Measurements from ENCODE around the gene TMBIM4.

TMBIM4 gene

DNA sequence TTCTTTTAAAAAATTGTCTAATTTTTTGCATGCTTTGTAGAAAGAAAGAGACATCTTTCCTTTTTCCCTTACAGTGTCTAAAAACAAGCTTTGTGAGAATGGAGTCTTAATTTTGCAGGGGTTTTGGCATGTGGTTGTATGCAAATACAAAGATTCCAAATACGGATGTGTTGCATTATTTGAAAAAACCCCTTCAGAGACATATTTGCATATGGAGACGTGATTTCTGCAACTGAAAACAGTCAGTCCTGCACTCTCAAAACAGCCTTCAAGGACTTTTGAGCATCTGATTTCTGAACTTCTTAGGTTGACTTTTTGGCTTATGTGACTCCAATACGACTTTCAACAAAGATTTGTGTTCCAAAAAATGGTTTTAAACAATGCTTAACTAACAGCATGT, 27.0 kb upstream of the TMBIM4 start:
- no peaks in the 10 kb centered on the region for H3K9me2 ChIP-seq (replicated peaks; ENCODE audit: control insufficient read depth, low read length)
- peak overlapping the region; percentile 42 for H3K4me3 ChIP-seq (ENCODE audit: low read length)
- H3K4me1 ChIP-seq (ENCODE audit: control insufficient read depth, low read length): peaks cover 16% of the 10 kb centered on the region
- TF ChIP-seq EZH2phosphoT487 (IDR thresholded peaks at IDR 0.05; ENCODE audit: borderline replicate concordance, low read length): no peak
- TF ChIP-seq, protein P1, sequence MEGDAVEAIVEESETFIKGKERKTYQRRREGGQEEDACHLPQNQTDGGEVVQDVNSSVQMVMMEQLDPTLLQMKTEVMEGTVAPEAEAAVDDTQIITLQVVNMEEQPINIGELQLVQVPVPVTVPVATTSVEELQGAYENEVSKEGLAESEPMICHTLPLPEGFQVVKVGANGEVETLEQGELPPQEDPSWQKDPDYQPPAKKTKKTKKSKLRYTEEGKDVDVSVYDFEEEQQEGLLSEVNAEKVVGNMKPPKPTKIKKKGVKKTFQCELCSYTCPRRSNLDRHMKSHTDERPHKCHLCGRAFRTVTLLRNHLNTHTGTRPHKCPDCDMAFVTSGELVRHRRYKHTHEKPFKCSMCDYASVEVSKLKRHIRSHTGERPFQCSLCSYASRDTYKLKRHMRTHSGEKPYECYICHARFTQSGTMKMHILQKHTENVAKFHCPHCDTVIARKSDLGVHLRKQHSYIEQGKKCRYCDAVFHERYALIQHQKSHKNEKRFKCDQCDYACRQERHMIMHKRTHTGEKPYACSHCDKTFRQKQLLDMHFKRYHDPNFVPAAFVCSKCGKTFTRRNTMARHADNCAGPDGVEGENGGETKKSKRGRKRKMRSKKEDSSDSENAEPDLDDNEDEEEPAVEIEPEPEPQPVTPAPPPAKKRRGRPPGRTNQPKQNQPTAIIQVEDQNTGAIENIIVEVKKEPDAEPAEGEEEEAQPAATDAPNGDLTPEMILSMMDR (IDR thresholded peaks at IDR 0.05; ENCODE audit: low read depth, low read length, poor library complexity, severe bottlenecking): no peak
- peak overlapping the region; percentile 53 for H3K4me2 ChIP-seq (ENCODE audit: low read length)
- H3F3A ChIP-seq (ENCODE audit: control insufficient read depth, insufficient read depth): no peaks in the 10 kb centered on the region
- H3K36me3 ChIP-seq (ENCODE audit: control insufficient read depth, low read length): no peaks in the 10 kb centered on the region
- H3K27me3 ChIP-seq (ENCODE audit: control insufficient read depth, low read length): no peaks in the 10 kb centered on the region
- no peaks in the 10 kb centered on the region for H4K20me1 ChIP-seq (ENCODE audit: control insufficient read depth, insufficient read depth, low read depth, low read length)
- peaks cover 12% of the 10 kb centered on the region; the same call in 1 of the 2 replicates for H3K9me3 ChIP-seq (ENCODE audit: control insufficient read depth, insufficient read depth, low read length)
- H3K79me2 ChIP-seq (ENCODE audit: control insufficient read depth, low read length): no peaks in the 10 kb centered on the region
- H3K27ac ChIP-seq (ENCODE audit: low read depth, low read length): no peak overlapping the region

DNA sequence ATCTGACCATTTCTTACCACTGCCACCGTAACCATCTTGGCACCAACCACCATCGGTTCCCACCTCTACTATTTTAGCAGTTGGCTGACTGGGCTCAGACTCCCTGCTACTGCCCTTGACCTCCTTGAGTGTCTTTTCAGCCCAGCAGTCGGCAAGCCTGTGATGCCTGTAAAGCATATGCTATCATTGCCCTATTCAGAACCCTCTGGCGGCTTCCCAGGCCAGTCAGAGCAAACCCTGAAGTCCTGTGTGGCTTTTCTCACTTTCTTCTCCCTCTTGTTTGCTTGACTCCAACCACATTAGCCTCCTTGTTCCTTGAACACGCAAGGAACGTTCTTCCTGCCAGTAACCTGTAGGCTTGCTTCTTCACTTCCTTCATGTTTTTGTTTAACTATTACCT, 25.4 kb upstream of the TMBIM4 start:
- Histone ChIP-seq H3F3A (ENCODE audit: control insufficient read depth, insufficient read depth) (no peaks in the 10 kb centered on the region), H3K27me3 (ENCODE audit: control insufficient read depth, low read length) (no peaks in the 10 kb centered on the region), H3K79me2 (ENCODE audit: control insufficient read depth, low read length) (no peaks in the 10 kb centered on the region), H3K9me2 (replicated peaks; ENCODE audit: control insufficient read depth, low read length) (no peaks in the 10 kb centered on the region), H3K4me3 (ENCODE audit: low read length) (no peak overlapping the region), H3K36me3 (ENCODE audit: control insufficient read depth, low read length) (no peaks in the 10 kb centered on the region), H3K4me2 (ENCODE audit: low read length) (no peak overlapping the region), H3K9me3 (ENCODE audit: control insufficient read depth, insufficient read depth, low read length) (peaks cover 8% of the 10 kb centered on the region; the same call in 1 of the 2 replicates), H3K4me1 (ENCODE audit: control insufficient read depth, low read length) (peaks cover 16% of the 10 kb centered on the region), H4K20me1 (ENCODE audit: control insufficient read depth, insufficient read depth, low read depth, low read length) (no peaks in the 10 kb centered on the region), H3K27ac (ENCODE audit: low read depth, low read length) (no peak overlapping the region)
- TF ChIP-seq EZH2phosphoT487 (IDR thresholded peaks at IDR 0.05; ENCODE audit: borderline replicate concordance, low read length): no peak
- TF ChIP-seq, protein P1 (IDR thresholded peaks at IDR 0.05; ENCODE audit: low read depth, low read length, poor library complexity, severe bottlenecking): no peak

DNA sequence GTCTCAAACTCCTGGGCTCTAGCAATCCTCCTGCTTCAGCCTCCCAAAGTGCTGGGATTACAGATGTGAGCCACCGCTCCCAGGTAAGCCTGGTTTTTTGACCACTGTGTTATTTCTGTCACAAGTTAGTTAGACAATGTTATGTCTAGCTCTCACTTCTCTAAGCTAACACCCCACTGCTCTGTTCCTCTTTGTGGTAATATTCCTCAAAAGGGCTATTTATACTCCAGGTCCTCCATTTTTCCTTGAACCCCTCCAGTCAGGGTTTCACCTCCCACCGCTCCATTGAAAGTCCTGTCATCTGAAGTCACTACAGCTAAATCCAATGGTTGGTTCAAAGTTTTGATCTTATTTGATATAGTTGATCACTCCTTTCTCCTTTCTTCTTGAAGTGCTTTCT, 24.3 kb upstream of the TMBIM4 start:
- no peak overlapping the region for H3K4me3 ChIP-seq (ENCODE audit: low read length)
- no peaks in the 10 kb centered on the region for H3K9me2 ChIP-seq (replicated peaks; ENCODE audit: control insufficient read depth, low read length)
- H3F3A ChIP-seq (ENCODE audit: control insufficient read depth, insufficient read depth): no peaks in the 10 kb centered on the region
- peaks cover 6% of the 10 kb centered on the region; the same call in 1 of the 2 replicates for H3K27me3 ChIP-seq (ENCODE audit: control insufficient read depth, low read length)
- TF ChIP-seq, protein P1 (IDR thresholded peaks at IDR 0.05; ENCODE audit: low read depth, low read length, poor library complexity, severe bottlenecking): no peak
- H3K36me3 ChIP-seq (ENCODE audit: control insufficient read depth, low read length): no peaks in the 10 kb centered on the region
- no peaks in the 10 kb centered on the region for H4K20me1 ChIP-seq (ENCODE audit: control insufficient read depth, insufficient read depth, low read depth, low read length)
- H3K9me3 ChIP-seq (ENCODE audit: control insufficient read depth, insufficient read depth, low read length): 0 out of 2 replicates have a peak, but pooled peaks cover 3% of the 10 kb centered on the region
- H3K79me2 ChIP-seq (ENCODE audit: control insufficient read depth, low read length): no peaks in the 10 kb centered on the region
- H3K27ac ChIP-seq (ENCODE audit: low read depth, low read length): no peak overlapping the region
- peaks cover 16% of the 10 kb centered on the region for H3K4me1 ChIP-seq (ENCODE audit: control insufficient read depth, low read length)
- H3K4me2 ChIP-seq (ENCODE audit: low read length): no peak overlapping the region

Data from DOHH2 (cell line).